ENCODE results near the gene RBFOX1. TPM values are rescaled to one million over a fixed set of nuclear protein-coding genes. Genes with fewer than 3 reads are reported as not detected.

Gene RBFOX1
- total RNA-seq, 4 donors from 2014 or later, result 0.40 to 0.98 TPM; not detected in 2

- no peak for TF ChIP-seq POLR2A (IDR thresholded peaks at IDR 0.05)
- TF ChIP-seq CTCF (IDR thresholded peaks at IDR 0.05), result no peak
- Histone ChIP-seq H3K27ac (no peak overlapping the region), H3K27me3 (no peaks in the 10 kb centered on the region), H3K4me3 (replicated peaks in 1 of 3) (no peak overlapping the region), H3K4me1 (no peaks in the 10 kb centered on the region), H3K36me3 (no peaks in the 10 kb centered on the region), H3K9me3 (no peaks in the 10 kb centered on the region)
- WGBS, 2 donors, result 86 to 90% methylated on average over 6 of the region's 6 CpGs
- no peak for DNase-seq
- intact Hi-C loops (cut with DNase I), result no loop called here
Measured at GRCh38 chr16:7452090-7452489, 119.4 kb downstream of the RBFOX1 start.

- no peak for TF ChIP-seq CTCF (IDR thresholded peaks at IDR 0.05)
- no peak for TF ChIP-seq POLR2A (IDR thresholded peaks at IDR 0.05)
- no peaks in the 10 kb centered on the region for H3K9me3 ChIP-seq
- 51 to 65% methylated on average over 5 of the region's 5 CpGs for WGBS, 2 donors
- no peaks in the 10 kb centered on the region for H3K36me3 ChIP-seq
- H3K27ac ChIP-seq, result no peak overlapping the region
- H3K4me3 ChIP-seq (replicated peaks in 1 of 3), result no peak overlapping the region
- intact Hi-C loops (cut with DNase I), result no loop called here
- no peaks in the 10 kb centered on the region for H3K4me1 ChIP-seq
- DNase-seq, result no peak
- no peaks in the 10 kb centered on the region for H3K27me3 ChIP-seq
Measured at GRCh38 chr16:7456211-7456610, 123.6 kb downstream of the RBFOX1 start.

GRCh38 chr16:7458144-7458543, 125.5 kb downstream of the RBFOX1 start:
- Histone ChIP-seq H3K4me3 (replicated peaks in 1 of 3) (no peak overlapping the region), H3K36me3 (no peaks in the 10 kb centered on the region), H3K4me1 (no peaks in the 10 kb centered on the region), H3K27me3 (no peaks in the 10 kb centered on the region), H3K27ac (no peak overlapping the region), H3K9me3 (no peaks in the 10 kb centered on the region)
- no peak for DNase-seq
- intact Hi-C loops (cut with DNase I), result no loop called here
- 82 to 84% methylated on average over 3 of the region's 3 CpGs for WGBS, 2 donors
- no peak for TF ChIP-seq POLR2A (IDR thresholded peaks at IDR 0.05)
- TF ChIP-seq CTCF (IDR thresholded peaks at IDR 0.05), result no peak

- H3K4me1 ChIP-seq, result no peaks in the 10 kb centered on the region
- no peak for TF ChIP-seq CTCF (IDR thresholded peaks at IDR 0.05)
- no peak for TF ChIP-seq POLR2A (IDR thresholded peaks at IDR 0.05)
- intact Hi-C loops (cut with DNase I), result no loop called here
- DNase-seq, result no peak
- no peaks in the 10 kb centered on the region for H3K9me3 ChIP-seq
- no peak overlapping the region for H3K27ac ChIP-seq
- H3K36me3 ChIP-seq, result no peaks in the 10 kb centered on the region
- H3K4me3 ChIP-seq (replicated peaks in 1 of 3), result no peak overlapping the region
- WGBS, 2 donors, result 90 to 94% methylated on average over 3 of the region's 3 CpGs
- no peaks in the 10 kb centered on the region for H3K27me3 ChIP-seq
Measured at GRCh38 chr16:7470344-7470743, 137.7 kb downstream of the RBFOX1 start.

- Histone ChIP-seq H3K27me3 (no peaks in the 10 kb centered on the region), H3K4me3 (replicated peaks in 1 of 3) (no peak overlapping the region), H3K27ac (no peak overlapping the region), H3K36me3 (no peaks in the 10 kb centered on the region), H3K9me3 (no peaks in the 10 kb centered on the region), H3K4me1 (no peaks in the 10 kb centered on the region)
- 0% methylated on average over 1 of the region's 1 CpG; no CpG with 5 or more reads in 1 of the 2 donors for whole genome bisulfite sequencing, 2 donors
- intact Hi-C loops (cut with DNase I), result no loop called here
- DNase-seq, result no peak
- TF ChIP-seq POLR2A (IDR thresholded peaks at IDR 0.05) (no peak), CTCF (IDR thresholded peaks at IDR 0.05) (no peak)
Measured at GRCh38 chr16:7471268-7471667, 138.6 kb downstream of the RBFOX1 start.
